Heart right ventricle (tissue), 16 donors: ENCODE results near the gene CPED1. TPM values are rescaled to one million over a fixed set of nuclear protein-coding genes. Genes with fewer than 3 reads are reported as not detected.

Experiments
- ATAC-seq, 8 donors: fragments of 200-7000 bp; cut with Tn5 transposase; one replicate each; pipeline ENCODE4 v1.9.1; 2020; ENCODE audit warnings: mild to moderate bottlenecking in 8 of 8, moderate library complexity in 8 of 8, moderate number of reproducible peaks in 1 of 8
- DNase-seq, 2 donors: peaks; one replicate each; pipeline ENCODE4 v3.0.0-alpha.2; 2020
- H3K27ac ChIP-seq, 10 donors: fragments of 200-600 bp; sonication (generic) in 2 of 10; one replicate each; pipeline versions ENCODE4 v1.5.0 to v1.8.0; 2020 to 2022; ENCODE audit warnings: mild to moderate bottlenecking in 3 of 10
- H3K27me3 ChIP-seq, 7 donors: fragments of 200-600 bp; one replicate each; pipeline ENCODE4 v1.8.0; 2021 to 2022; ENCODE audit warnings: mild to moderate bottlenecking in 2 of 7
- H3K36me3 ChIP-seq, 9 donors: fragments of 200-600 bp; sonication (generic) in 1 of 9; one replicate each; pipeline versions ENCODE4 v1.5.0 to v1.8.0; 2020 to 2022; ENCODE audit warnings: mild to moderate bottlenecking in 2 of 9
- H3K4me1 ChIP-seq, 9 donors: fragments of 200-600 bp; sonication (generic) in 1 of 9; one replicate each; pipeline versions ENCODE4 v1.5.0 to v1.8.0; 2020 to 2022; ENCODE audit warnings: mild to moderate bottlenecking in 4 of 9
- H3K4me3 ChIP-seq, 10 donors: fragments of 200-600 bp; sonication (generic) in 2 of 10; one replicate each; pipeline versions ENCODE4 v1.5.0 to v1.8.0; 2020 to 2022; ENCODE audit warnings: mild to moderate bottlenecking in 7 of 10, moderate library complexity in 2 of 10
- H3K9me3 ChIP-seq, 11 donors: fragments of 200-600 bp in 10 of 11; sonication (generic) in 2 of 11; one replicate each; pipeline versions ENCODE4 v1.5.0 to v1.8.0; 2013 to 2022; ENCODE audit warnings: mild to moderate bottlenecking in 2 of 11, control low read depth in 1 of 11, moderate library complexity in 1 of 11
- CTCF ChIP-seq, 9 donors: fragments of 200-600 bp; sonication (generic) in 2 of 9; IDR thresholded peaks; one replicate each; pipeline versions ENCODE4 v1.5.0 to v1.8.0; 2021 to 2022; ENCODE audit warnings: antibody characterized with exemption in 9 of 9, mild to moderate bottlenecking in 5 of 9, moderate library complexity in 1 of 9
- whole genome bisulfite sequencing, 2 donors: extraction: QIAGEN DNeasy Blood & Tissue Kit; methylation state at CpG; one replicate each; pipeline ENCODE4 v1.1.7; 2013; ENCODE audit warnings: inconsistent platforms in 1 of 2; 5-methylcytosine and 5-hydroxymethylcytosine counted together
- intact Hi-C, 10 donors: fragments of 100-400 bp; cut with DNase I; formaldehyde crosslinking; loops; one replicate each; pipeline versions ENCODE4 v1.11.1 to v1.14.2; 2022
- polyA plus RNA-seq, 2 donors: library from polyadenylated mRNA; stranded (reverse); fragments of 200-250 nt; gene quantifications; one replicate each; pipeline ENCODE4 v1.2.3, GENCODE V29; 2013
- total RNA-seq, 10 donors: library from RNA; stranded (reverse); fragmentation: NEBNext Ultra II Directional in 3 of 10; extraction: Animal tissue kit (Norgen Biotek cat#: 25700) in 3 of 10; gene quantifications; one replicate each; pipeline versions ENCODE4 v1.2.1 to v1.2.4, GENCODE V29; 2021 to 2023
- donor health status: Arrhythmogenic right ventricular cardiomyopathy.
- donor health status: ischemic (EF 13 %, LVEDD 7.1; RV severe dilation, severe dysfunction).
- donor health status: healthy with polysubstance abuse.
- donor health status: DM: no; HTN: yes; CAD: no.
- donor health status: DM: no; HTN: no; CAD: no.
- donor health status: ischemic (EF 25% LVEDD 6.9; RV normal size, moderate dysfunction).
- donor health status: ischemic (EF 25% LVEDD 5.7; RV mildly dilated, moderate dysfunction).
- donor health status: healthy.
- donor health status: DM: yes; HTN: yes; CAD: no.
- donor health status: Ischemic cardiomyopathy.
- donor health status: ischemic (EF 35%, LVEDD 5.7; RV mildly dilated, moderate dysfunction).
- donor health status: nonischemic (EF 11% LVEDD 7.7; RV severe dilation, severe dysfunction).
- donor health status: DM: yes; HTN: yes; CAD: no.
- donor health status: PGD.
- donor health status: ischemic (EF 29% LVEDD 5.4; RV normal size, mild dysfunction).
- donor health status: nonischemic (EF 23%, LVEDD 6.1; RV moderate dilation, normal function).

Gene CPED1
- total and polyA plus RNA-seq, 12 donors: 3.9 to 56.5 (median 31.2) TPM

GRCh38 chr7:121132940-121133339 lies 144.4 kb downstream of the CPED1 start:
- Histone ChIP-seq H3K4me1 (no peaks in the 10 kb centered on the region), H3K9me3 (no peaks in the 10 kb centered on the region), H3K27ac (no peak overlapping the region), H3K4me3 (no peak overlapping the region), H3K36me3 (peaks cover 0 to 95% (median 0%) of the 10 kb centered on the region in 9 donors), H3K27me3 (no peaks in the 10 kb centered on the region)
- WGBS, 2 donors: 0% methylated on average over 1 of the region's 1 CpG
- no peak for ATAC-seq
- intact Hi-C loops: no loop called here
- DNase-seq: no peak
- no peak for TF ChIP-seq CTCF (IDR thresholded peaks at IDR 0.05)

GRCh38 chr7:121133444-121133843 lies 144.9 kb downstream of the CPED1 start:
- Histone ChIP-seq H3K4me3 (no peak overlapping the region), H3K27me3 (no peaks in the 10 kb centered on the region), H3K9me3 (no peaks in the 10 kb centered on the region), H3K36me3 (peaks cover 0 to 95% (median 0%) of the 10 kb centered on the region in 9 donors), H3K4me1 (no peaks in the 10 kb centered on the region), H3K27ac (no peak overlapping the region)
- DNase-seq: no peak
- 74 to 86% methylated on average over 3 of the region's 3 CpGs for WGBS, 2 donors
- no peak for ATAC-seq
- intact Hi-C loops: no loop called here
- TF ChIP-seq CTCF (IDR thresholded peaks at IDR 0.05): no peak

- H3K9me3 ChIP-seq: no peaks in the 10 kb centered on the region
- peaks cover 0 to 91% (median 9%) of the 10 kb centered on the region in 9 donors for H3K36me3 ChIP-seq
- no peak for TF ChIP-seq CTCF (IDR thresholded peaks at IDR 0.05)
- H3K4me1 ChIP-seq: no peaks in the 10 kb centered on the region
- ATAC-seq (no peak), DNase-seq (no peak)
- no peak overlapping the region for H3K27ac ChIP-seq
- intact Hi-C loops: no loop called here
- no peaks in the 10 kb centered on the region for H3K27me3 ChIP-seq
- 95 to 96% methylated on average over 2 of the region's 2 CpGs for WGBS, 2 donors
- H3K4me3 ChIP-seq: no peak overlapping the region
Observed at GRCh38 chr7:121137580-121137979, 149.1 kb downstream of the CPED1 start.

GRCh38 chr7:121138262-121138933 lies 149.9 kb downstream of the CPED1 start:
- Histone ChIP-seq H3K27ac (no peak overlapping the region), H3K36me3 (peaks cover 0 to 91% (median 9%) of the 10 kb centered on the region in 9 donors), H3K4me3 (no peak overlapping the region), H3K9me3 (no peaks in the 10 kb centered on the region), H3K27me3 (no peaks in the 10 kb centered on the region), H3K4me1 (no peaks in the 10 kb centered on the region)
- 78 to 82% methylated on average over 8 of the region's 8 CpGs for whole genome bisulfite sequencing, 2 donors
- no peak for TF ChIP-seq CTCF (IDR thresholded peaks at IDR 0.05)
- DNase-seq (no peak), ATAC-seq (no peak)
- intact Hi-C loops: no loop called here
